ENCODE results near the gene DRC3. TPM values are rescaled to one million over a fixed set of nuclear protein-coding genes. Genes with fewer than 3 reads are reported as not detected.

The DRC3 gene
- total and polyA plus RNA-seq, 4 donors: 0.61 to 1.5 (median 1.1) TPM

GRCh38 chr17:18000030-18000408 lies 27.4 kb downstream of the DRC3 start:
- Histone ChIP-seq H3K9ac (ENCODE audit: low read depth in 1 of 2, low read length in 2 of 2) (no peak overlapping the region), H3K4me1 (ENCODE audit: control insufficient read depth in 4 of 4, insufficient read depth in 4 of 4, low read length in 3 of 4) (no peaks in the 10 kb centered on the region), H3K4me3 (ENCODE audit: low read depth in 1 of 3, low read length in 3 of 3) (no peak overlapping the region), H3K9me3 (ENCODE audit: control insufficient read depth in 4 of 4, low read length in 3 of 4) (no peaks in the 10 kb centered on the region), H3K27ac (ENCODE audit: low read depth in 1 of 2, low read length in 2 of 2) (no peak overlapping the region), H3K36me3 (ENCODE audit: control insufficient read depth in 4 of 4, insufficient read depth in 3 of 4, low read depth in 1 of 4, low read length in 3 of 4) (no peaks in the 10 kb centered on the region), H3K27me3 (ENCODE audit: control insufficient read depth in 4 of 4, insufficient read depth in 4 of 4, low read length in 3 of 4) (no peaks in the 10 kb centered on the region)
- DNase-seq (ENCODE audit: low spot score): no peak
- WGBS: 52% methylated on average over 8 of the region's 8 CpGs
- TF ChIP-seq SP1 (IDR thresholded peaks at IDR 0.05): no peak
- no peak for TF ChIP-seq EGR1 (IDR thresholded peaks at IDR 0.05; ENCODE audit: low read depth in 2 of 2)
- no peak for TF ChIP-seq FOXA1 (IDR thresholded peaks at IDR 0.05)
- no peak for TF ChIP-seq TAF1 (conservative IDR thresholded peaks at IDR 0.05)
- TF ChIP-seq HNF4G (IDR thresholded peaks at IDR 0.05): no peak
- no peak for TF ChIP-seq REST (IDR thresholded peaks at IDR 0.05)
- TF ChIP-seq HNF4A (conservative IDR thresholded peaks at IDR 0.05): no peak
- no peak for TF ChIP-seq GABPA (IDR thresholded peaks at IDR 0.05 in 1 of 2, conservative IDR thresholded peaks at IDR 0.05 in 1 of 2)
- no peak for TF ChIP-seq JUND (IDR thresholded peaks at IDR 0.05)
- TF ChIP-seq RXRA (IDR thresholded peaks at IDR 0.05): no peak

GRCh38 chr17:18002171-18002570 lies 29.5 kb downstream of the DRC3 start:
- no peak for DNase-seq (ENCODE audit: low spot score)

More at GRCh38 chr17:18002171-18002570, 29.5 kb downstream of the DRC3 start:
- H3K9me3 ChIP-seq (ENCODE audit: control insufficient read depth in 4 of 4, low read length in 3 of 4): no peaks in the 10 kb centered on the region
- no peak overlapping the region for H3K4me3 ChIP-seq (ENCODE audit: low read depth in 1 of 3, low read length in 3 of 3)
- H3K27ac ChIP-seq (ENCODE audit: low read depth in 1 of 2, low read length in 2 of 2): no peak overlapping the region
- no peaks in the 10 kb centered on the region for H3K4me1 ChIP-seq (ENCODE audit: control insufficient read depth in 4 of 4, insufficient read depth in 4 of 4, low read length in 3 of 4)
- H3K9ac ChIP-seq (ENCODE audit: low read depth in 1 of 2, low read length in 2 of 2): no peak overlapping the region
- TF ChIP-seq TAF1 (conservative IDR thresholded peaks at IDR 0.05) (no peak), REST (IDR thresholded peaks at IDR 0.05) (no peak), ZBTB33 (IDR thresholded peaks at IDR 0.05) (no peak), MAX (IDR thresholded peaks at IDR 0.05) (no peak), CTCF (IDR thresholded peaks at IDR 0.05; ENCODE audit: low read depth, low read length, missing input control) (no peak), FOXA1 (IDR thresholded peaks at IDR 0.05) (no peak), HNF4G (IDR thresholded peaks at IDR 0.05) (no peak), HNF4A (conservative IDR thresholded peaks at IDR 0.05) (no peak), SP1 (IDR thresholded peaks at IDR 0.05) (no peak), JUND (IDR thresholded peaks at IDR 0.05) (no peak)
- peaks cover 0 to 4% (median 0%) of the 10 kb centered on the region in 4 donors for H3K36me3 ChIP-seq (ENCODE audit: control insufficient read depth in 4 of 4, insufficient read depth in 3 of 4, low read depth in 1 of 4, low read length in 3 of 4)
- WGBS: 94% methylated on average over 2 of the region's 2 CpGs
- H3K27me3 ChIP-seq (ENCODE audit: control insufficient read depth in 4 of 4, insufficient read depth in 4 of 4, low read length in 3 of 4): no peaks in the 10 kb centered on the region
